Thoracic aorta (tissue), 2 donors: ENCODE results near the gene TCF4. TPM values are rescaled to one million over a fixed set of nuclear protein-coding genes. Genes with fewer than 3 reads are reported as not detected.

Source experiments
- ATAC-seq: fragments of 150-250 bp; one replicate; pipeline ENCODE4 v1.8.0; 2017; ENCODE audit warnings: low read depth; ENCODE audit not compliant: insufficient number of reproducible peaks, low FRiP score
- DNase-seq: peaks from one replicate; pipeline ENCODE4 v3.0.0-alpha.2; 2020; ENCODE audit warnings: low spot score
- H3K27ac ChIP-seq, 2 donors: fragments of 200-600 bp; sonication (generic); 1 replicate in 1 of 2; 2 replicates in 1 of 2; pipeline ENCODE4 v1.5.1; 2016; ENCODE audit warnings: mild to moderate bottlenecking in 2 of 2, moderate library complexity in 2 of 2
- H3K27me3 ChIP-seq: fragments of 200-600 bp; sonication (generic); replicated peaks from 2 replicates; pipeline ENCODE4 v1.6.0; 2016; ENCODE audit warnings: mild to moderate bottlenecking; ENCODE audit not compliant: insufficient read depth
- H3K36me3 ChIP-seq: fragments of 200-600 bp; sonication (generic); one replicate; pipeline ENCODE4 v1.5.1; 2016
- H3K4me1 ChIP-seq, 2 donors: fragments of 200-600 bp; sonication (generic); 1 replicate in 1 of 2; 2 replicates in 1 of 2; pipeline versions ENCODE4 v1.5.1 to v1.6.0; 2016; ENCODE audit warnings: low read depth in 2 of 2, mild to moderate bottlenecking in 1 of 2; ENCODE audit not compliant: control insufficient read depth in 1 of 2
- H3K4me3 ChIP-seq: fragments of 200-600 bp; sonication (generic); 2 replicates; pipeline ENCODE4 v1.5.1; 2016; ENCODE audit warnings: mild to moderate bottlenecking
- H3K9me3 ChIP-seq: fragments of 200-600 bp; sonication (generic); 2 replicates; pipeline ENCODE4 v1.5.1; 2016
- CTCF ChIP-seq: fragments of 200-600 bp; sonication (generic); IDR thresholded peaks from one replicate; pipeline ENCODE4 v1.5.1; 2019; ENCODE audit warnings: antibody characterized with exemption
- total RNA-seq, 2 donors: library from RNA; depleted of rRNA; stranded (reverse); fragments of >200 nt; gene quantifications; one replicate each; pipeline versions ENCODE4 v1.1.0 to v1.2.3, GENCODE V29; 2016

The TCF4 gene
- total RNA-seq, 2 donors from 2014 or later, result 178 to 267 TPM

- TF ChIP-seq CTCF, result no peak
- H3K4me1 ChIP-seq, result peaks cover 0 to 9% of the 10 kb centered on the region in 2 donors
- DNase-seq, result no peak
- no peaks in the 10 kb centered on the region for H3K27me3 ChIP-seq
- ATAC-seq, result no peak
- no peak overlapping the region for H3K27ac ChIP-seq
- no peak overlapping the region for H3K4me3 ChIP-seq
- no peaks in the 10 kb centered on the region for H3K9me3 ChIP-seq
- H3K36me3 ChIP-seq, result no peaks in the 10 kb centered on the region
Observed at GRCh38 chr18:55439056-55439455, 148.9 kb downstream of the TCF4 start.

GRCh38 chr18:55435592-55435991 lies 152.4 kb downstream of the TCF4 start:
- no peak for DNase-seq
- peaks cover 0 to 9% of the 10 kb centered on the region in 2 donors for H3K4me1 ChIP-seq
- H3K27ac ChIP-seq, result no peak overlapping the region
- TF ChIP-seq CTCF, result no peak
- H3K4me3 ChIP-seq, result no peak overlapping the region
- no peaks in the 10 kb centered on the region for H3K9me3 ChIP-seq
- no peaks in the 10 kb centered on the region for H3K36me3 ChIP-seq
- ATAC-seq, result no peak
- no peaks in the 10 kb centered on the region for H3K27me3 ChIP-seq

GRCh38 chr18:55433648-55434047 lies 154.3 kb downstream of the TCF4 start:
- no peak for TF ChIP-seq CTCF
- ATAC-seq, result no peak
- no peak for DNase-seq

GRCh38 chr18:55433140-55433539 lies 154.9 kb downstream of the TCF4 start:
- H3K4me1 ChIP-seq, result peaks cover 0 to 9% of the 10 kb centered on the region in 2 donors
- no peaks in the 10 kb centered on the region for H3K27me3 ChIP-seq
- DNase-seq, result no peak
- ATAC-seq, result no peak
- no peaks in the 10 kb centered on the region for H3K36me3 ChIP-seq
- no peak overlapping the region for H3K27ac ChIP-seq
- no peak for TF ChIP-seq CTCF
- H3K9me3 ChIP-seq, result no peaks in the 10 kb centered on the region
- H3K4me3 ChIP-seq, result no peak overlapping the region

More at GRCh38 chr18:55433648-55434047, 154.3 kb downstream of the TCF4 start:
- H3K27me3 ChIP-seq, result no peaks in the 10 kb centered on the region
- no peaks in the 10 kb centered on the region for H3K9me3 ChIP-seq
- no peak overlapping the region for H3K27ac ChIP-seq
- peaks cover 0 to 9% of the 10 kb centered on the region in 2 donors for H3K4me1 ChIP-seq
- H3K4me3 ChIP-seq, result no peak overlapping the region
- no peaks in the 10 kb centered on the region for H3K36me3 ChIP-seq

- H3K9me3 ChIP-seq, result no peaks in the 10 kb centered on the region
- no peak overlapping the region for H3K27ac ChIP-seq
- no peak for TF ChIP-seq CTCF
- ATAC-seq, result no peak
- peaks cover 0 to 9% of the 10 kb centered on the region in 2 donors for H3K4me1 ChIP-seq
- no peak overlapping the region for H3K4me3 ChIP-seq
- H3K36me3 ChIP-seq, result no peaks in the 10 kb centered on the region
- no peak for DNase-seq
- H3K27me3 ChIP-seq, result no peaks in the 10 kb centered on the region
Observed at GRCh38 chr18:55432307-55433040, 155.5 kb downstream of the TCF4 start.
